Measurements from ENCODE around the gene FAM83F. TPM values are rescaled to one million over a fixed set of nuclear protein-coding genes. Genes with fewer than 3 reads are reported as not detected.

Gene FAM83F
- polyA plus RNA-seq, 1 donor (not counting 4 experiments of a cell fraction or from before 2014, with no cell fraction given) = 22.8 TPM

- Histone ChIP-seq H3K4me2 (ENCODE audit: control insufficient read depth, extremely low read depth, insufficient read depth, low read depth, low read length) (no peak overlapping the region), H4K20me1 (ENCODE audit: control insufficient read depth, extremely low read depth, insufficient read depth, low read length) (no peaks in the 10 kb centered on the region), H3K4me1 (ENCODE audit: control insufficient read depth, extremely low read depth, insufficient read depth, low read length) (peaks cover 10% of the 10 kb centered on the region), H3K4me3 (ENCODE audit: control insufficient read depth in 2 of 3, extremely low read depth in 1 of 3, insufficient read depth in 2 of 3, low read depth in 1 of 3, low read length in 3 of 3) (no peak overlapping the region), H2AFZ (ENCODE audit: control insufficient read depth, low read length) (no peak overlapping the region), H3K27me3 (ENCODE audit: control insufficient read depth, extremely low read depth, insufficient read depth, low read length) (no peaks in the 10 kb centered on the region), H3K27ac (ENCODE audit: control insufficient read depth, insufficient read depth, low read length) (no peak overlapping the region), H3K9me3 (ENCODE audit: control insufficient read depth, low read depth, low read length) (no peaks in the 10 kb centered on the region), H3K9me1 (ENCODE audit: control insufficient read depth, extremely low read depth, insufficient read depth, low read length) (no peaks in the 10 kb centered on the region), H3K79me2 (ENCODE audit: control insufficient read depth, insufficient read depth, low read length) (no peaks in the 10 kb centered on the region), H3K9ac (ENCODE audit: control insufficient read depth, extremely low read depth, insufficient read depth, low read length) (no peak overlapping the region), H3K36me3 (ENCODE audit: control insufficient read depth in 2 of 2, extremely low read depth in 1 of 2, insufficient read depth in 2 of 2, low read length in 2 of 2) (no peaks in the 10 kb centered on the region)
- FAIRE-seq = peak; percentile 83
- dilution Hi-C loops (cut with MboI; ENCODE audit: extremely low pct_ligation_motif_present, low sequenced_read_pairs) = no loop called here
- DNase-seq (ENCODE audit: low read depth, low spot score) = no peak
- TF ChIP-seq EZH2 (IDR thresholded peaks at IDR 0.05; ENCODE audit: low read length) = no peak
- TF ChIP-seq, protein P1, sequence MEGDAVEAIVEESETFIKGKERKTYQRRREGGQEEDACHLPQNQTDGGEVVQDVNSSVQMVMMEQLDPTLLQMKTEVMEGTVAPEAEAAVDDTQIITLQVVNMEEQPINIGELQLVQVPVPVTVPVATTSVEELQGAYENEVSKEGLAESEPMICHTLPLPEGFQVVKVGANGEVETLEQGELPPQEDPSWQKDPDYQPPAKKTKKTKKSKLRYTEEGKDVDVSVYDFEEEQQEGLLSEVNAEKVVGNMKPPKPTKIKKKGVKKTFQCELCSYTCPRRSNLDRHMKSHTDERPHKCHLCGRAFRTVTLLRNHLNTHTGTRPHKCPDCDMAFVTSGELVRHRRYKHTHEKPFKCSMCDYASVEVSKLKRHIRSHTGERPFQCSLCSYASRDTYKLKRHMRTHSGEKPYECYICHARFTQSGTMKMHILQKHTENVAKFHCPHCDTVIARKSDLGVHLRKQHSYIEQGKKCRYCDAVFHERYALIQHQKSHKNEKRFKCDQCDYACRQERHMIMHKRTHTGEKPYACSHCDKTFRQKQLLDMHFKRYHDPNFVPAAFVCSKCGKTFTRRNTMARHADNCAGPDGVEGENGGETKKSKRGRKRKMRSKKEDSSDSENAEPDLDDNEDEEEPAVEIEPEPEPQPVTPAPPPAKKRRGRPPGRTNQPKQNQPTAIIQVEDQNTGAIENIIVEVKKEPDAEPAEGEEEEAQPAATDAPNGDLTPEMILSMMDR (optimal IDR thresholded peaks at IDR 0.05 in 1 of 3, IDR thresholded peaks at IDR 0.05 in 1 of 3, conservative IDR thresholded peaks at IDR 0.05 in 1 of 3; ENCODE audit: extremely low read depth in 1 of 3, insufficient read depth in 2 of 3, low read length in 3 of 3) = no peak
Measured at GRCh38 chr22:40055143-40055883, 60.6 kb downstream of the FAM83F start.

DNA sequence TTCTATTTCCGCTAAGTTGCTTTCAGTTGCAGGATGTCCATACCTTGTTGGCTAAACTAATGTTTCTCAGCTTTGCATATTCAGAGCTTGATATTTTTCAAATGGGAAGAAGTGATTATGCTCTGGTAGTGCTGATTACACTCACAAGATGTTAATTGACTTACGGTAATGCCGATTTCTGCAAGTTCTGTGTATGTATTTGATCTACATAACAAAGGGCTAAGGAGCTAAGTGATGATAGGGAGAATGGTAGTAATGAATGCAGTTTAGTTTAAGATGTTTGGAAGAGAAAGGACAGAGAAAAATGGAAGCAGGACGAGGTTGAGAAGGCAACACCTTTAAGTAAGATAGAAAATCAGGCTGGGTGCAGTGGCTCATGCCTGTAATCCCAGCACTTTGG lies 61.4 kb downstream of the FAM83F start:
- Histone ChIP-seq H3K4me1 (ENCODE audit: control insufficient read depth, extremely low read depth, insufficient read depth, low read length) (peaks cover 10% of the 10 kb centered on the region), H3K9me3 (ENCODE audit: control insufficient read depth, low read depth, low read length) (no peaks in the 10 kb centered on the region), H3K4me3 (ENCODE audit: control insufficient read depth in 2 of 3, extremely low read depth in 1 of 3, insufficient read depth in 2 of 3, low read depth in 1 of 3, low read length in 3 of 3) (no peak overlapping the region), H3K27me3 (ENCODE audit: control insufficient read depth, extremely low read depth, insufficient read depth, low read length) (no peaks in the 10 kb centered on the region), H3K36me3 (ENCODE audit: control insufficient read depth in 2 of 2, extremely low read depth in 1 of 2, insufficient read depth in 2 of 2, low read length in 2 of 2) (no peaks in the 10 kb centered on the region), H3K79me2 (ENCODE audit: control insufficient read depth, insufficient read depth, low read length) (no peaks in the 10 kb centered on the region), H3K9me1 (ENCODE audit: control insufficient read depth, extremely low read depth, insufficient read depth, low read length) (no peaks in the 10 kb centered on the region), H4K20me1 (ENCODE audit: control insufficient read depth, extremely low read depth, insufficient read depth, low read length) (no peaks in the 10 kb centered on the region), H3K4me2 (ENCODE audit: control insufficient read depth, extremely low read depth, insufficient read depth, low read depth, low read length) (no peak overlapping the region), H3K9ac (ENCODE audit: control insufficient read depth, extremely low read depth, insufficient read depth, low read length) (no peak overlapping the region), H2AFZ (ENCODE audit: control insufficient read depth, low read length) (no peak overlapping the region), H3K27ac (ENCODE audit: control insufficient read depth, insufficient read depth, low read length) (no peak overlapping the region)
- no peak for FAIRE-seq
- dilution Hi-C loops (cut with MboI; ENCODE audit: extremely low pct_ligation_motif_present, low sequenced_read_pairs) = no loop called here
- no peak for TF ChIP-seq EZH2 (IDR thresholded peaks at IDR 0.05; ENCODE audit: low read length)
- TF ChIP-seq, protein P1 (optimal IDR thresholded peaks at IDR 0.05 in 1 of 3, IDR thresholded peaks at IDR 0.05 in 1 of 3, conservative IDR thresholded peaks at IDR 0.05 in 1 of 3; ENCODE audit: extremely low read depth in 1 of 3, insufficient read depth in 2 of 3, low read length in 3 of 3) = no peak
- DNase-seq (ENCODE audit: low read depth, low spot score) = no peak
